Measurements from ENCODE around the gene PUS7. TPM values are rescaled to one million over a fixed set of nuclear protein-coding genes. Genes with fewer than 3 reads are reported as not detected.
"Not testable (repeated sequence)": the region's sequence is repeated elsewhere in the genome, so short reads cannot be mapped to it uniquely, and the experiment has no call there.

Gene PUS7
- polyA plus RNA-seq, 2 donors: 5.4 to 7.5 TPM

DNA sequence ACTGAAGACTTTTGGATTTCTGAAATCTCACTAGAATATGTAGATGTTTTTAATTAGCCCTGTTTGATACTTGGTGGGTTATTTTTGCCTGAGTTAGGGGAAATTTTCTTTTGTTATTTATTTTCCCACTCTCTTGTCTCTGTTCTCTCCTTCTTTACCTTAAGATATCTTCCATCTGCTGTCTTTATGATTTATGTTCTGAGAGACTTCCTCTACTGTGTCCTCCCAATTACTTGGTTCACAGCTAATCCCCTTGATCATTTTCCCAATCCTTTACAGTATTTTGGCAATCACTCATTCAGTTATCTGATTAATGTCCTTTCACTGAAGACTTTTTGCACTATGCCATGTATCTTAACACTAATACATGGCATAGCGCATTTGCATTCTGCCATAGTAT, 83.8 kb downstream of the PUS7 start:
- Histone ChIP-seq H3K27ac (ENCODE audit: low read depth in 2 of 2, low read length in 1 of 2) (no peak overlapping the region), H3K36me3 (ENCODE audit: control insufficient read depth in 2 of 2, insufficient read depth in 2 of 2, low read length in 1 of 2) (no peaks in the 10 kb centered on the region), H3K4me1 (ENCODE audit: control insufficient read depth in 2 of 2, insufficient read depth in 2 of 2, low read length in 1 of 2) (peaks cover 0 to 2% of the 10 kb centered on the region in 2 donors), H3K9me3 (ENCODE audit: control insufficient read depth in 2 of 2, insufficient read depth in 1 of 2, low read depth in 1 of 2, low read length in 1 of 2) (no peaks in the 10 kb centered on the region), H3K4me3 (ENCODE audit: low read depth in 1 of 2, low read length in 2 of 2) (no peak overlapping the region), H3K27me3 (ENCODE audit: control insufficient read depth in 1 of 2, insufficient read depth in 2 of 2, low read length in 2 of 2) (no peaks in the 10 kb centered on the region)
- WGBS, 2 donors: 98 to 99% methylated on average over 1 of the region's 1 CpG

GRCh38 chr7:105437356-105437755, 84.7 kb downstream of the PUS7 start:
- H3K4me1 ChIP-seq (ENCODE audit: control insufficient read depth in 2 of 2, insufficient read depth in 2 of 2, low read length in 1 of 2); H3K36me3 ChIP-seq (ENCODE audit: control insufficient read depth in 2 of 2, insufficient read depth in 2 of 2, low read length in 1 of 2); H3K27ac ChIP-seq (ENCODE audit: low read depth in 2 of 2, low read length in 1 of 2); H3K4me3 ChIP-seq (ENCODE audit: low read depth in 1 of 2, low read length in 2 of 2); H3K9me3 ChIP-seq (ENCODE audit: control insufficient read depth in 2 of 2, insufficient read depth in 1 of 2, low read depth in 1 of 2, low read length in 1 of 2); H3K27me3 ChIP-seq (ENCODE audit: control insufficient read depth in 1 of 2, insufficient read depth in 2 of 2, low read length in 2 of 2): not testable (repeated sequence)
- WGBS, 2 donors: 92 to 94% methylated on average over 6 of the region's 6 CpGs

GRCh38 chr7:105429746-105430612, 92.1 kb downstream of the PUS7 start:
- H3K9me3 ChIP-seq (ENCODE audit: control insufficient read depth in 2 of 2, insufficient read depth in 1 of 2, low read depth in 1 of 2, low read length in 1 of 2): no peaks in the 10 kb centered on the region
- no peak overlapping the region for H3K27ac ChIP-seq (ENCODE audit: low read depth in 2 of 2, low read length in 1 of 2)
- no peak overlapping the region for H3K4me3 ChIP-seq (ENCODE audit: low read depth in 1 of 2, low read length in 2 of 2)
- 29 to 40% methylated on average over 4 of the region's 4 CpGs for WGBS, 2 donors
- H3K36me3 ChIP-seq (ENCODE audit: control insufficient read depth in 2 of 2, insufficient read depth in 2 of 2, low read length in 1 of 2): no peaks in the 10 kb centered on the region
- H3K4me1 ChIP-seq (ENCODE audit: control insufficient read depth in 2 of 2, insufficient read depth in 2 of 2, low read length in 1 of 2): no peaks in the 10 kb centered on the region
- H3K27me3 ChIP-seq (ENCODE audit: control insufficient read depth in 1 of 2, insufficient read depth in 2 of 2, low read length in 2 of 2): no peaks in the 10 kb centered on the region

DNA sequence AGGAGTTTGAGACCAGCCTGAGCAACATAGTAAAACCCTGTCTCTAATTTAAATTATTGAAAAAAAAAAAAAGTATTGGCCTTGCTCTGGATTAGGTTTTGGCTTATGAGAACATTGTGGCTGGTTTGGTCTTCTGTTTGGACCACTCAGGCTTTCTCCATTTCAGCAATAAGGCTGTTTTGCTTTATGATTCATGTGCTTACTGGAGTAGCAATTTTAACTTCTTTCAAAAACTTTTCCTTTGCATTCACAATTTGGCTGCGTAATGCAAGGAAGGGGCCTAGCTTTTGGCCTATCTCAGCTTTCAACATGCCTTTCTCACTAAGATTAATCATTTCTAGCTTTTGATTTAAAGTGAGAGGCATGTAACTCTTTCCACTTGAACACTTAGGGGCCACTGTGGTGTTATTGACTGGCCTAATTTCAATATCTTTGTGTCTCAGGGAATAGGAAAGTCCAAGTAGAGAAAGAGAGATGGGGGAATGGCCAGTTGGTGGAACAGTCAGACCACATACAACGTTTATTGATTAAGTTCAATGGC, 95.4 kb downstream of the PUS7 start:
- H3K4me3 ChIP-seq (ENCODE audit: low read depth in 1 of 2, low read length in 2 of 2): no peak overlapping the region
- H3K9me3 ChIP-seq (ENCODE audit: control insufficient read depth in 2 of 2, insufficient read depth in 1 of 2, low read depth in 1 of 2, low read length in 1 of 2): no peaks in the 10 kb centered on the region
- H3K27ac ChIP-seq (ENCODE audit: low read depth in 2 of 2, low read length in 1 of 2): no peak overlapping the region
- H3K27me3 ChIP-seq (ENCODE audit: control insufficient read depth in 1 of 2, insufficient read depth in 2 of 2, low read length in 2 of 2): no peaks in the 10 kb centered on the region
- no peaks in the 10 kb centered on the region for H3K36me3 ChIP-seq (ENCODE audit: control insufficient read depth in 2 of 2, insufficient read depth in 2 of 2, low read length in 1 of 2)
- WGBS, 2 donors: 74 to 78% methylated on average over 2 of the region's 2 CpGs
- no peaks in the 10 kb centered on the region for H3K4me1 ChIP-seq (ENCODE audit: control insufficient read depth in 2 of 2, insufficient read depth in 2 of 2, low read length in 1 of 2)

- 97 to 99% methylated on average over 2 of the region's 2 CpGs for WGBS, 2 donors
- Histone ChIP-seq H3K27ac (ENCODE audit: low read depth in 2 of 2, low read length in 1 of 2) (no peak overlapping the region), H3K27me3 (ENCODE audit: control insufficient read depth in 1 of 2, insufficient read depth in 2 of 2, low read length in 2 of 2) (no peaks in the 10 kb centered on the region), H3K4me3 (ENCODE audit: low read depth in 1 of 2, low read length in 2 of 2) (no peak overlapping the region), H3K36me3 (ENCODE audit: control insufficient read depth in 2 of 2, insufficient read depth in 2 of 2, low read length in 1 of 2) (no peaks in the 10 kb centered on the region), H3K4me1 (ENCODE audit: control insufficient read depth in 2 of 2, insufficient read depth in 2 of 2, low read length in 1 of 2) (no peaks in the 10 kb centered on the region), H3K9me3 (ENCODE audit: control insufficient read depth in 2 of 2, insufficient read depth in 1 of 2, low read depth in 1 of 2, low read length in 1 of 2) (no peaks in the 10 kb centered on the region)
Measured at GRCh38 chr7:105423987-105424386, 98.1 kb downstream of the PUS7 start.

DNA sequence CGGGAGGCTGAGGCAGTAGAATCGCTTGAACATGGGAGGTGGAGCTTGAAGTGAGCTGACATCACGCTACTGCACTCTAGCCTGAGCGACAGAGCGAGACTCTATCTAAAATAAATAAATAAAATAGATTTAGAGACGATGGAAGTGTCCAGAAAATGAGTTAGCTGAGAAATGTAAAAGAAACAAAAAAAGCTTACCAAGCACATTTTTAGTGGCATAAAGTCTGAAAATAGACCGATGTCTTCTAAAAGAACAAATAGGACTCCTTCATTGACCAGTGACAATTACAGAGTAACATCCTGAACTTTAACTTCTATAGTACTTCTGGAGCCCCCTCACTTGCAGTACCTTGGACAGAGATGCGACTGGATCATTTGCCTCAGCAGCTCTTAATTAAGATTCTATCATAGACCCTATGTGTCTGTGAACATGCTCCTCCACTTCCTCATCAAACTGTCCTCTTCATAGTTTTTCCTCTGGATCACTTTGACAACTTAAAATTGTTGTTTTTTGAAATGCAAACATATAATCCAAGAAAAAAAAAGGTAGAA, 108.1 kb downstream of the PUS7 start:
- H3K27me3 ChIP-seq (ENCODE audit: control insufficient read depth in 1 of 2, insufficient read depth in 2 of 2, low read length in 2 of 2): no peaks in the 10 kb centered on the region

GRCh38 chr7:105410774-105411173, 111.3 kb downstream of the PUS7 start:
- H3K27ac ChIP-seq (ENCODE audit: low read depth in 2 of 2, low read length in 1 of 2); H3K27me3 ChIP-seq (ENCODE audit: control insufficient read depth in 1 of 2, insufficient read depth in 2 of 2, low read length in 2 of 2); H3K36me3 ChIP-seq (ENCODE audit: control insufficient read depth in 2 of 2, insufficient read depth in 2 of 2, low read length in 1 of 2); H3K4me3 ChIP-seq (ENCODE audit: low read depth in 1 of 2, low read length in 2 of 2); H3K9me3 ChIP-seq (ENCODE audit: control insufficient read depth in 2 of 2, insufficient read depth in 1 of 2, low read depth in 1 of 2, low read length in 1 of 2); H3K4me1 ChIP-seq (ENCODE audit: control insufficient read depth in 2 of 2, insufficient read depth in 2 of 2, low read length in 1 of 2): not testable (repeated sequence)
- WGBS, 2 donors: 97% methylated on average over 25 to 36 of the region's 36 CpGs

More for the DNA sequence above, 108.1 kb downstream of the PUS7 start:
- Histone ChIP-seq H3K36me3 (ENCODE audit: control insufficient read depth in 2 of 2, insufficient read depth in 2 of 2, low read length in 1 of 2) (no peaks in the 10 kb centered on the region), H3K4me3 (ENCODE audit: low read depth in 1 of 2, low read length in 2 of 2) (no peak overlapping the region), H3K4me1 (ENCODE audit: control insufficient read depth in 2 of 2, insufficient read depth in 2 of 2, low read length in 1 of 2) (no peaks in the 10 kb centered on the region), H3K9me3 (ENCODE audit: control insufficient read depth in 2 of 2, insufficient read depth in 1 of 2, low read depth in 1 of 2, low read length in 1 of 2) (no peaks in the 10 kb centered on the region), H3K27ac (ENCODE audit: low read depth in 2 of 2, low read length in 1 of 2) (no peak overlapping the region)
- WGBS, 2 donors: 77 to 80% methylated on average over 8 of the region's 8 CpGs

- not testable (repeated sequence) for H3K27ac ChIP-seq (ENCODE audit: low read depth in 2 of 2, low read length in 1 of 2); H3K4me1 ChIP-seq (ENCODE audit: control insufficient read depth in 2 of 2, insufficient read depth in 2 of 2, low read length in 1 of 2); H3K36me3 ChIP-seq (ENCODE audit: control insufficient read depth in 2 of 2, insufficient read depth in 2 of 2, low read length in 1 of 2); H3K27me3 ChIP-seq (ENCODE audit: control insufficient read depth in 1 of 2, insufficient read depth in 2 of 2, low read length in 2 of 2); H3K9me3 ChIP-seq (ENCODE audit: control insufficient read depth in 2 of 2, insufficient read depth in 1 of 2, low read depth in 1 of 2, low read length in 1 of 2); H3K4me3 ChIP-seq (ENCODE audit: low read depth in 1 of 2, low read length in 2 of 2)
- WGBS, 2 donors: 86 to 96% methylated on average over 1 to 2 of the region's 3 CpGs
Measured at GRCh38 chr7:105409775-105410174, 112.3 kb downstream of the PUS7 start.

DNA sequence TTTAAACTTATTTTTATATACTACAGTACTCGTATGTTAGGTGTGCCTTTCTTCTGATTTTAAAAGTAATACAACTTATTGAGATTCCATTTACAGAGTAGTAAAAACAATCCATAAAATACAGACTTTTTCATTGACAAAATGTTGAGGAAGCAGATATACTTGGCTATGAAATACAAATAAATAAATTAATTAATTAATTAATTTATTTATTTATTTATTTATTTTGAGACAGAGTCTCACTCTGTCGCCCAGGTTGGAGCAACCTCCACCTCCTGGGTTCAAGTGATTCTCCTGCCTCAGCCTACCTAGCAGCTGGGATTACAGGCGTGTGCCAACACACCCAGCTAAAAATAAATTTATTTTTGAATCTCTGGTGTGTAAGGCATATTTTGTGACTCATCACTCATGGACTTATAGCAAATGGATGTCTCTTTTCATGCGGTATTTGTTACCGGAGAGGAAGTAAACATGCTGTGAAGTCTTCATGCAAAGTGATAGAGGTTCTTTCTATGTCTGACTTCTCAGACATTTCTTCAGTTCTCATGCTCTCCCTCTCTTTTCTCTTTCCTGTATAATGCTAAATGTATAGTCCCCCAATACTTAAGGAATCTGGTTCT, 113.2 kb downstream of the PUS7 start:
- H3K4me3 ChIP-seq (ENCODE audit: low read depth in 1 of 2, low read length in 2 of 2): no peak overlapping the region
- no peaks in the 10 kb centered on the region for H3K4me1 ChIP-seq (ENCODE audit: control insufficient read depth in 2 of 2, insufficient read depth in 2 of 2, low read length in 1 of 2)
- WGBS, 2 donors: 79 to 83% methylated on average over 5 of the region's 5 CpGs
- H3K27me3 ChIP-seq (ENCODE audit: control insufficient read depth in 1 of 2, insufficient read depth in 2 of 2, low read length in 2 of 2): no peaks in the 10 kb centered on the region
- no peaks in the 10 kb centered on the region for H3K36me3 ChIP-seq (ENCODE audit: control insufficient read depth in 2 of 2, insufficient read depth in 2 of 2, low read length in 1 of 2)
- H3K27ac ChIP-seq (ENCODE audit: low read depth in 2 of 2, low read length in 1 of 2): no peak overlapping the region
- no peaks in the 10 kb centered on the region for H3K9me3 ChIP-seq (ENCODE audit: control insufficient read depth in 2 of 2, insufficient read depth in 1 of 2, low read depth in 1 of 2, low read length in 1 of 2)
